Liver (tissue), 9 donors: ENCODE data around the gene CDH4. TPM values are rescaled to one million over a fixed set of nuclear protein-coding genes. Genes with fewer than 3 reads are reported as not detected.

ENCODE experiments used
- DNase-seq: peaks from one replicate; pipeline ENCODE4 v3.0.0-alpha.2; 2017; ENCODE audit warnings: low spot score
- H3K27ac ChIP-seq, 2 donors: one replicate each; pipeline ENCODE4 v1.7.0; 2013; ENCODE audit warnings: inconsistent platforms in 2 of 2, low read length in 2 of 2, control low read depth in 1 of 2, low read depth in 1 of 2, mild to moderate bottlenecking in 1 of 2
- H3K27me3 ChIP-seq, 4 donors: one replicate each; pipeline versions ENCODE4 v1.6.1 to v1.7.0; 2013; ENCODE audit warnings: low read length in 3 of 4, inconsistent platforms in 1 of 4, mild to moderate bottlenecking in 1 of 4, moderate library complexity in 1 of 4; ENCODE audit not compliant: control insufficient read depth in 4 of 4, insufficient read depth in 4 of 4
- H3K36me3 ChIP-seq, 4 donors: one replicate each; pipeline versions ENCODE4 v1.6.1 to v1.7.0; 2013; ENCODE audit warnings: low read length in 3 of 4, mild to moderate bottlenecking in 3 of 4, low read depth in 1 of 4, moderate library complexity in 1 of 4; ENCODE audit not compliant: control insufficient read depth in 4 of 4, insufficient read depth in 3 of 4
- H3K4me1 ChIP-seq, 4 donors: one replicate each; pipeline versions ENCODE4 v1.6.1 to v1.7.0; 2013; ENCODE audit warnings: low read length in 3 of 4, mild to moderate bottlenecking in 3 of 4, moderate library complexity in 1 of 4; ENCODE audit not compliant: control insufficient read depth in 4 of 4, insufficient read depth in 4 of 4
- H3K4me3 ChIP-seq, 3 donors: one replicate each; pipeline versions ENCODE4 v1.6.1 to v1.7.0; 2013; ENCODE audit warnings: low read length in 3 of 3, control low read depth in 1 of 3, low read depth in 1 of 3, mild to moderate bottlenecking in 1 of 3
- H3K9ac ChIP-seq, 2 donors: one replicate each; pipeline ENCODE4 v1.7.0; 2013; ENCODE audit warnings: low read length in 2 of 2, mild to moderate bottlenecking in 2 of 2, moderate library complexity in 2 of 2, control low read depth in 1 of 2, low read depth in 1 of 2
- H3K9me3 ChIP-seq, 4 donors: one replicate each; pipeline versions ENCODE4 v1.6.1 to v1.7.0; 2013; ENCODE audit warnings: low read length in 3 of 4; ENCODE audit not compliant: control insufficient read depth in 4 of 4
- EGR1 ChIP-seq, 2 donors: IDR thresholded peaks; 2 replicates each; pipeline ENCODE4 v1.6.1; 2016 to 2018; ENCODE audit warnings: antibody characterized with exemption in 2 of 2, low read depth in 2 of 2
- FOXA2 ChIP-seq: IDR thresholded peaks from 2 replicates; pipeline ENCODE4 v1.6.1; 2016; ENCODE audit warnings: antibody characterized with exemption
- GABPA ChIP-seq, 2 donors: IDR thresholded peaks in 1 of 2; conservative IDR thresholded peaks in 1 of 2; 2 replicates each; pipeline ENCODE4 v1.6.1; 2016; ENCODE audit warnings: antibody characterized with exemption in 2 of 2, mild to moderate bottlenecking in 1 of 2, moderate library complexity in 1 of 2
- HNF4A ChIP-seq, 2 donors: conservative IDR thresholded peaks; 2 replicates each; pipeline ENCODE4 v1.6.1; 2016; ENCODE audit warnings: antibody characterized with exemption in 2 of 2, mild to moderate bottlenecking in 2 of 2
- HNF4G ChIP-seq: IDR thresholded peaks from 2 replicates; pipeline ENCODE4 v1.6.1; 2016; ENCODE audit warnings: antibody characterized with exemption
- TAF1 ChIP-seq: conservative IDR thresholded peaks from 2 replicates; pipeline ENCODE4 v1.6.1; 2016; ENCODE audit warnings: antibody characterized with exemption, mild to moderate bottlenecking
- YY1 ChIP-seq: IDR thresholded peaks from 2 replicates; pipeline ENCODE4 v1.6.1; 2016; ENCODE audit warnings: antibody characterized with exemption, mild to moderate bottlenecking
- WGBS: extraction: QIAGEN DNeasy Blood & Tissue Kit; methylation state at CpG from one replicate; pipeline ENCODE4 v1.1.7; 2013; 5-methylcytosine and 5-hydroxymethylcytosine counted together
- polyA plus RNA-seq, 2 donors: library from polyadenylated mRNA; stranded (reverse) in 1 of 2; unstranded in 1 of 2; fragments of 200-250 nt in 1 of 2; fragments of >200 nt in 1 of 2; fragmentation: Nextera tagmentation in 1 of 2; extraction: Ambion mirVana in 1 of 2; gene quantifications; one replicate each; pipeline versions ENCODE4 v1.2.1 to v1.2.3, GENCODE V29; 2013 to 2015
- total RNA-seq, 2 donors: library from RNA; depleted of rRNA; stranded (reverse); fragments of >200 nt; gene quantifications; one replicate each; pipeline ENCODE4 v1.2.3, GENCODE V29; 2014
- TF ChIP-seq, protein P1 (sequence below): fragments of 150-350 bp; IDR thresholded peaks from 2 replicates; pipeline ENCODE4 v1.5.1; 2017; ENCODE audit warnings: improper control_type of control experiment, low read depth, low read length; ENCODE audit not compliant: missing input control
- TF ChIP-seq, protein P2 (sequence below): IDR thresholded peaks from 2 replicates; pipeline ENCODE4 v1.6.1; 2016; ENCODE audit warnings: antibody characterized with exemption, mild to moderate bottlenecking
- TF ChIP-seq, protein P3 (sequence below): IDR thresholded peaks from 2 replicates; pipeline ENCODE4 v1.6.1; 2016; ENCODE audit warnings: antibody characterized with exemption
- TF ChIP-seq, protein P4 (sequence below): IDR thresholded peaks from 2 replicates; pipeline ENCODE4 v1.6.1; 2016; ENCODE audit warnings: antibody characterized with exemption
- donor health status: healthy.
- donor health status: healthy.
- donor health status: healthy.
- donor health status: healthy.
- donor health status: healthy.

Gene CDH4
- total and polyA plus RNA-seq, 4 donors: 0.03 to 0.25 (median 0.19) TPM; not detected in 1

DNA sequence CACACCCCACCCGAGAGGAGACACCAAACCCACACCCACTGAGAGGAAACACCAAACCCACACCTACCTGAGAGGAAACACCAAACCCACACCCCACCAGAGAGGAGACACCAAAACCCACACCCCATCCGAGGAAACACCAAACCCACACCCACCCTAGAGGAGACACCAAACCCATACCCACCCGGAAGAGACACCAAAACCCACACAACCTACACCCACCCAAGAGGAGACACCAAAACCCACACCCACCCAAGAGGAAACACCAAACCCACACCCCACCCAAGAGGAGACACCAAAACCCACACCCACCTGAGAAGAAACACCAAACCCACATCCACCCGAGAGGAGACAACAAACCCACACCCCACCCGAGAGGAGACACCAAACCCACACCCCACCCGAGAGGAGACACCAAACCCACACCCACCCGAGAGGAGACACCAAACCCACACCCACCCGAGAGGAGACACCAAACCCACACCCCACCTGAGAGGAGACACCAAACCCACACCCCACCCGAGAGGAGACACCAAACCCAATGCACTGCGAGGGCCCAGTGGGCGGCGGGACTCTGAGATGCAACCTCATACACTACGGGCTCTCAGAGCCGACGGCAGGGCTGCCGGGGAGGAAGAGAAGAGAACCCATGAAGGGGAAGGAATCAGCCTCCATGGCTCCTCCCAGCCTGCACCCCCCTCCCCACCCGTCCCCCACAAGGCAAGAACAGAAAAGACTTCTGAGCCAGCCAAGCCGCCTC is 730.3 kb downstream of the CDH4 start:
- no peaks in the 10 kb centered on the region for H3K9me3 ChIP-seq
- H3K4me3 ChIP-seq: no peak overlapping the region
- H3K36me3 ChIP-seq: peaks cover 0 to 25% (median 6%) of the 10 kb centered on the region in 4 donors
- H3K27me3 ChIP-seq: no peaks in the 10 kb centered on the region
- 86% methylated on average over 18 of the region's 18 CpGs for WGBS
- TF ChIP-seq HNF4A (conservative IDR thresholded peaks at IDR 0.05) (no peak), TAF1 (no peak), EGR1 (IDR thresholded peaks at IDR 0.05; ENCODE audit: low read depth in 2 of 2) (no peak), GABPA (IDR thresholded peaks at IDR 0.05 in 1 of 2, conservative IDR thresholded peaks at IDR 0.05 in 1 of 2) (no peak), YY1 (no peak)
- TF ChIP-seq, protein P1, sequence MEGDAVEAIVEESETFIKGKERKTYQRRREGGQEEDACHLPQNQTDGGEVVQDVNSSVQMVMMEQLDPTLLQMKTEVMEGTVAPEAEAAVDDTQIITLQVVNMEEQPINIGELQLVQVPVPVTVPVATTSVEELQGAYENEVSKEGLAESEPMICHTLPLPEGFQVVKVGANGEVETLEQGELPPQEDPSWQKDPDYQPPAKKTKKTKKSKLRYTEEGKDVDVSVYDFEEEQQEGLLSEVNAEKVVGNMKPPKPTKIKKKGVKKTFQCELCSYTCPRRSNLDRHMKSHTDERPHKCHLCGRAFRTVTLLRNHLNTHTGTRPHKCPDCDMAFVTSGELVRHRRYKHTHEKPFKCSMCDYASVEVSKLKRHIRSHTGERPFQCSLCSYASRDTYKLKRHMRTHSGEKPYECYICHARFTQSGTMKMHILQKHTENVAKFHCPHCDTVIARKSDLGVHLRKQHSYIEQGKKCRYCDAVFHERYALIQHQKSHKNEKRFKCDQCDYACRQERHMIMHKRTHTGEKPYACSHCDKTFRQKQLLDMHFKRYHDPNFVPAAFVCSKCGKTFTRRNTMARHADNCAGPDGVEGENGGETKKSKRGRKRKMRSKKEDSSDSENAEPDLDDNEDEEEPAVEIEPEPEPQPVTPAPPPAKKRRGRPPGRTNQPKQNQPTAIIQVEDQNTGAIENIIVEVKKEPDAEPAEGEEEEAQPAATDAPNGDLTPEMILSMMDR: no peak
- TF ChIP-seq, protein P2, sequence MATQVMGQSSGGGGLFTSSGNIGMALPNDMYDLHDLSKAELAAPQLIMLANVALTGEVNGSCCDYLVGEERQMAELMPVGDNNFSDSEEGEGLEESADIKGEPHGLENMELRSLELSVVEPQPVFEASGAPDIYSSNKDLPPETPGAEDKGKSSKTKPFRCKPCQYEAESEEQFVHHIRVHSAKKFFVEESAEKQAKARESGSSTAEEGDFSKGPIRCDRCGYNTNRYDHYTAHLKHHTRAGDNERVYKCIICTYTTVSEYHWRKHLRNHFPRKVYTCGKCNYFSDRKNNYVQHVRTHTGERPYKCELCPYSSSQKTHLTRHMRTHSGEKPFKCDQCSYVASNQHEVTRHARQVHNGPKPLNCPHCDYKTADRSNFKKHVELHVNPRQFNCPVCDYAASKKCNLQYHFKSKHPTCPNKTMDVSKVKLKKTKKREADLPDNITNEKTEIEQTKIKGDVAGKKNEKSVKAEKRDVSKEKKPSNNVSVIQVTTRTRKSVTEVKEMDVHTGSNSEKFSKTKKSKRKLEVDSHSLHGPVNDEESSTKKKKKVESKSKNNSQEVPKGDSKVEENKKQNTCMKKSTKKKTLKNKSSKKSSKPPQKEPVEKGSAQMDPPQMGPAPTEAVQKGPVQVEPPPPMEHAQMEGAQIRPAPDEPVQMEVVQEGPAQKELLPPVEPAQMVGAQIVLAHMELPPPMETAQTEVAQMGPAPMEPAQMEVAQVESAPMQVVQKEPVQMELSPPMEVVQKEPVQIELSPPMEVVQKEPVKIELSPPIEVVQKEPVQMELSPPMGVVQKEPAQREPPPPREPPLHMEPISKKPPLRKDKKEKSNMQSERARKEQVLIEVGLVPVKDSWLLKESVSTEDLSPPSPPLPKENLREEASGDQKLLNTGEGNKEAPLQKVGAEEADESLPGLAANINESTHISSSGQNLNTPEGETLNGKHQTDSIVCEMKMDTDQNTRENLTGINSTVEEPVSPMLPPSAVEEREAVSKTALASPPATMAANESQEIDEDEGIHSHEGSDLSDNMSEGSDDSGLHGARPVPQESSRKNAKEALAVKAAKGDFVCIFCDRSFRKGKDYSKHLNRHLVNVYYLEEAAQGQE: no peak
- TF ChIP-seq, protein P3, sequence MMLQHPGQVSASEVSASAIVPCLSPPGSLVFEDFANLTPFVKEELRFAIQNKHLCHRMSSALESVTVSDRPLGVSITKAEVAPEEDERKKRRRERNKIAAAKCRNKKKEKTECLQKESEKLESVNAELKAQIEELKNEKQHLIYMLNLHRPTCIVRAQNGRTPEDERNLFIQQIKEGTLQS: no peak
- TF ChIP-seq, protein P4, sequence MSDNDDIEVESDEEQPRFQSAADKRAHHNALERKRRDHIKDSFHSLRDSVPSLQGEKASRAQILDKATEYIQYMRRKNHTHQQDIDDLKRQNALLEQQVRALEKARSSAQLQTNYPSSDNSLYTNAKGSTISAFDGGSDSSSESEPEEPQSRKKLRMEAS: no peak
- H3K9ac ChIP-seq: no peak overlapping the region
- H3K27ac ChIP-seq: no peak overlapping the region
- H3K4me1 ChIP-seq: no peaks in the 10 kb centered on the region
- DNase-seq: no peak

DNA sequence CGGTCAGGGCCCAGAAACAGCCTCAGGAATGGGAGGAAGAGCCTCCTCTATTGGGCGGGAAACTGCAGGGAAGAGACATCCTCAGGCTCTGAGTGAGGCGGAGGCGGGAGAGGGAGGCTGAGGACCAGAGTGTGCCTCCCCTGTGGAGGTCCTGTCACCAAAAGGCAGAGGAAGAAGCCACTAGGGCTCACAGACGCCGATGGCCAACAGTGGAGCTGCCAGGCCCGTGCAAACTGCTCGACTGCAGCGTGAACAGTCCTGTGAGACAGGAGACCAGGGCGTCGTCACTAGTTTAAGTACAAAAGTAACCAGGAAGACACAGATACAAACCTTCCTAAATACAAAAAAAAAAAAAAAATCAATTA is 730.9 kb downstream of the CDH4 start:
- no peaks in the 10 kb centered on the region for H3K27me3 ChIP-seq
- no peaks in the 10 kb centered on the region for H3K9me3 ChIP-seq
- no peak for DNase-seq
- TF ChIP-seq, protein P1: no peak
- TF ChIP-seq, protein P4: no peak
- TF ChIP-seq FOXA2: no peak
- TF ChIP-seq TAF1: no peak
- no peak for TF ChIP-seq HNF4G
- no peak for TF ChIP-seq EGR1 (IDR thresholded peaks at IDR 0.05; ENCODE audit: low read depth in 2 of 2)
- no peak overlapping the region for H3K9ac ChIP-seq
- no peaks in the 10 kb centered on the region for H3K4me1 ChIP-seq
- H3K4me3 ChIP-seq: no peak overlapping the region
- H3K36me3 ChIP-seq: peaks cover 0 to 29% (median 8%) of the 10 kb centered on the region in 4 donors
- no peak overlapping the region for H3K27ac ChIP-seq
- 96% methylated on average over 11 of the region's 11 CpGs for WGBS
